OCI-M1 (cell line): Measurements from ENCODE around the gene MEI1.

Source experiments
- DNase-seq: peaks from one replicate; lab custom pipeline; 2025; lab: John Stamatoyannopoulos, UW

The MEI1 gene

GRCh38 chr22:41841085-41841712 lies 141.9 kb downstream of the MEI1 start:
- no peak for DNase-seq

GRCh38 chr22:41842996-41843970 lies 144.0 kb downstream of the MEI1 start:
- DNase-seq: peak; percentile 18

- peak; percentile 44 for DNase-seq
These were observed 144.7 kb downstream of the MEI1 start for GRCh38 chr22:41844036-41844435.

- DNase-seq: peak; percentile 45
These were observed 145.2 kb downstream of the MEI1 start for GRCh38 chr22:41844513-41844912.

- peak; percentile 94 for DNase-seq
These were observed 146.3 kb downstream of the MEI1 start for GRCh38 chr22:41845380-41846267.

GRCh38 chr22:41846268-41846987 lies 147.1 kb downstream of the MEI1 start:
- no peak for DNase-seq

- DNase-seq: no peak
These were observed 148.0 kb downstream of the MEI1 start for GRCh38 chr22:41847300-41847699.

- DNase-seq: peak; percentile 88
These were observed 149.2 kb downstream of the MEI1 start for GRCh38 chr22:41848468-41848867.
